PFSK-1 (cell line): ENCODE measurements around the gene SUDS3.

Source experiments
- FOXP2 ChIP-seq: optimal IDR thresholded peaks from 2 replicates; pipeline ENCODE3; 2011; ENCODE audit warnings: borderline replicate concordance, control low read depth, inconsistent platforms; ENCODE audit not compliant: insufficient read depth; ENCODE audit errors: extremely low read length, extremely low read depth
- POLR2AphosphoS5 ChIP-seq: IDR thresholded peaks from 2 replicates; pipeline ENCODE4 v1.6.1; 2012; ENCODE audit warnings: low read depth, mild to moderate bottlenecking, control low read depth, low read length, moderate library complexity
- REST ChIP-seq, 2 experiments: IDR thresholded peaks; 2 replicates each; pipeline versions ENCODE4 v1.6.1 to v1.8.0; 2011 to 2012; ENCODE audit warnings: low read depth in 2 of 2, low read length in 2 of 2, control low read depth in 1 of 2, inconsistent platforms in 1 of 2, mild to moderate bottlenecking in 1 of 2, moderate library complexity in 1 of 2; ENCODE audit not compliant: insufficient read depth in 1 of 2
- SIN3A ChIP-seq: IDR thresholded peaks from 2 replicates; pipeline ENCODE4 v1.6.1; 2012; ENCODE audit warnings: mild to moderate bottlenecking, low read length, moderate library complexity, borderline replicate concordance; ENCODE audit not compliant: insufficient read depth
- TAF1 ChIP-seq: IDR thresholded peaks from 2 replicates; pipeline ENCODE4 v1.6.1; 2012; ENCODE audit warnings: low read length, control low read depth, borderline replicate concordance; ENCODE audit not compliant: insufficient read depth

The SUDS3 gene

GRCh38 chr12:118398940-118399339, 22.6 kb downstream of the SUDS3 start:
- TF ChIP-seq REST (IDR thresholded peaks at IDR 0.05; ENCODE audit: insufficient read depth in 1 of 2, low read depth in 2 of 2, low read length in 2 of 2) (no peak), SIN3A (no peak), TAF1 (no peak)

- TF ChIP-seq FOXP2 (no peak), TAF1 (no peak), REST (IDR thresholded peaks at IDR 0.05; ENCODE audit: insufficient read depth in 1 of 2, low read depth in 2 of 2, low read length in 2 of 2) (no peak), POLR2AphosphoS5 (no peak), SIN3A (no peak)
Observed at GRCh38 chr12:118402251-118402650, 25.9 kb downstream of the SUDS3 start.

- TF ChIP-seq TAF1 (no peak), REST (IDR thresholded peaks at IDR 0.05; ENCODE audit: insufficient read depth in 1 of 2, low read depth in 2 of 2, low read length in 2 of 2) (no peak), POLR2AphosphoS5 (no peak), SIN3A (no peak)
Observed at GRCh38 chr12:118404876-118405521, 28.6 kb downstream of the SUDS3 start.

GRCh38 chr12:118409834-118410233, 33.5 kb downstream of the SUDS3 start:
- TF ChIP-seq REST (IDR thresholded peaks at IDR 0.05; ENCODE audit: insufficient read depth in 1 of 2, low read depth in 2 of 2, low read length in 2 of 2) = no peak
- no peak for TF ChIP-seq TAF1
- TF ChIP-seq POLR2AphosphoS5 = no peak
- TF ChIP-seq FOXP2 = no peak
- no peak for TF ChIP-seq SIN3A

- TF ChIP-seq TAF1 = no peak
- no peak for TF ChIP-seq FOXP2
- no peak for TF ChIP-seq POLR2AphosphoS5
- no peak for TF ChIP-seq REST (IDR thresholded peaks at IDR 0.05; ENCODE audit: insufficient read depth in 1 of 2, low read depth in 2 of 2, low read length in 2 of 2)
- no peak for TF ChIP-seq SIN3A
Observed at GRCh38 chr12:118417942-118418341, 41.6 kb downstream of the SUDS3 start.
